Sigmoid colon (tissue), 7 donors: Measurements from ENCODE around the gene SPDYE1. TPM values are rescaled to one million over a fixed set of nuclear protein-coding genes. Genes with fewer than 3 reads are reported as not detected.
"Not testable (repeated sequence)": the region's sequence is repeated elsewhere in the genome, so short reads cannot be mapped to it uniquely, and the experiment has no call there.

Experiments
- DNase-seq: peaks from one replicate; pipeline ENCODE4 v3.0.0-alpha.2; 2019
- H3K27ac ChIP-seq, 4 donors: fragments of 200-600 bp; sonication (generic); one replicate each; pipeline ENCODE4 v1.5.1; 2016 to 2019; ENCODE audit warnings: mild to moderate bottlenecking in 1 of 4
- H3K27me3 ChIP-seq, 3 donors: fragments of 200-600 bp; sonication (generic); one replicate each; pipeline ENCODE4 v1.5.1; 2019; ENCODE audit warnings: mild to moderate bottlenecking in 1 of 3
- H3K36me3 ChIP-seq, 4 donors: fragments of 200-600 bp; sonication (generic); one replicate each; pipeline ENCODE4 v1.5.1; 2016 to 2019
- H3K4me1 ChIP-seq, 4 donors: fragments of 200-600 bp; sonication (generic); one replicate each; pipeline ENCODE4 v1.5.1; 2017 to 2019
- H3K4me3 ChIP-seq, 4 donors: fragments of 200-600 bp; sonication (generic); one replicate each; pipeline ENCODE4 v1.5.1; 2017 to 2019; ENCODE audit warnings: mild to moderate bottlenecking in 2 of 4, moderate library complexity in 1 of 4
- H3K9me3 ChIP-seq, 4 donors: fragments of 200-600 bp in 3 of 4; sonication (generic) in 3 of 4; one replicate each; pipeline versions ENCODE4 v1.5.1 to v1.6.1; 2013 to 2019
- CTCF ChIP-seq, 4 experiments: fragments of 450-650 bp in 3 of 4; fragments of 200-600 bp in 1 of 4; IDR thresholded peaks; one replicate each; pipeline ENCODE4 v1.5.1; 2016 to 2019; ENCODE audit warnings: antibody characterized with exemption in 4 of 4, mild to moderate bottlenecking in 3 of 4, moderate library complexity in 2 of 4
- EP300 ChIP-seq, 4 donors: sonication (generic); formaldehyde crosslinking; IDR thresholded peaks; one replicate each; pipeline ENCODE4 v1.6.1; 2017; ENCODE audit warnings: antibody characterized with exemption in 4 of 4
- POLR2A ChIP-seq, 2 donors: fragments of 450-650 bp; IDR thresholded peaks; one replicate each; pipeline ENCODE4 v1.6.1; 2016; ENCODE audit warnings: antibody characterized with exemption in 2 of 2, mild to moderate bottlenecking in 2 of 2, moderate library complexity in 2 of 2
- POLR2AphosphoS5 ChIP-seq, 4 donors: sonication (generic); formaldehyde crosslinking; IDR thresholded peaks; one replicate each; pipeline ENCODE4 v1.6.1; 2017; ENCODE audit warnings: antibody characterized with exemption in 4 of 4
- WGBS, 2 donors: extraction: QIAGEN DNeasy Blood & Tissue Kit; methylation state at CpG; one replicate each; pipeline ENCODE4 v1.1.7; 2013; 5-methylcytosine and 5-hydroxymethylcytosine counted together
- intact Hi-C: fragments of 100-400 bp; cut with DNase I; formaldehyde crosslinking; loops from one replicate; pipeline ENCODE4 v1.15.1; 2023
- polyA plus RNA-seq, 3 donors: library from polyadenylated mRNA; stranded (reverse); fragments of 200-250 nt; gene quantifications; one replicate each; pipeline ENCODE4 v1.2.3, GENCODE V29; 2013
- total RNA-seq, 4 donors: library from RNA; depleted of rRNA; stranded (reverse); fragments of >200 nt; gene quantifications; one replicate each; pipeline ENCODE4 v1.1.0, GENCODE V29; 2016
- donor health status: healthy with polysubstance abuse.
- donor health status: Bipolar disorder and iron deficiency.
- donor health status: healthy.

The SPDYE1 gene
- total and polyA plus RNA-seq, 7 donors: not detected

- not testable (repeated sequence) for H3K27me3 ChIP-seq, H3K9me3 ChIP-seq
- H3K4me3 ChIP-seq: peak overlapping the region; percentile 68 to 81 (median 74)
- peaks cover 0 to 15% (median 7%) of the 10 kb centered on the region in 4 donors for H3K4me1 ChIP-seq
- peak; percentile 17 to 81 (median 75) for TF ChIP-seq POLR2AphosphoS5 (IDR thresholded peaks at IDR 0.05)
- peak in 3 of 4 experiments; percentile 33 to 57 (median 40) for TF ChIP-seq CTCF (IDR thresholded peaks at IDR 0.05)
- peak in 1 of 2 donors; percentile 31 for TF ChIP-seq POLR2A (IDR thresholded peaks at IDR 0.05)
- peak in 1 of 4 donors; percentile 23 for TF ChIP-seq EP300 (IDR thresholded peaks at IDR 0.05)
- H3K36me3 ChIP-seq: peaks cover 0 to 16% (median under 1%) of the 10 kb centered on the region in 4 donors
- whole genome bisulfite sequencing, 2 donors: 2 to 3% methylated on average over 62 to 63 of the region's 63 CpGs
- DNase-seq: peak; percentile 99
- intact Hi-C loops: loop anchor here (2.0 kb wide), 1 partner anchor 26 kb away; the partner anchor contains the start of gene DBNL
- H3K27ac ChIP-seq: peak overlapping the region; percentile 77 to 83 (median 82)
Measured at GRCh38 chr7:44018857-44019807, 21.4 kb downstream of the SPDYE1 start.

DNA sequence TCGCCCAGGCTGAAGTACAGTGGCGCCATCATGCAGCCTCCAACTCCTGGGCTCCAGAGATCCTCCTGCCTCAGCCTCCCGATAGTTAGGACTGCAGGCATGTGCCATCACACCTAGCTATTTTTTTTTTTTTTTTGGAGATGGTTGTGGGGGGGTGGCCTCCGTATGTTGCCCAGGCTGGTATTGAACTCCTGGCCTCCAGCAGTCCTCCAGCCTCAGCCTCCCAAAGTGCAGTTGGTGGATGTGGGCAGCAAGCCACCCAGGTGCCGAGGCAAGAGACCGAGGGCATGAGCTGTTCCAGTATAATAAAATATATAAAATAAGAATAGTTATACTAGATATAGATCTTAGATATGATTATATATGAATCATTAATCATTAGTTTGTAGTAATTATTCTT lies 22.1 kb downstream of the SPDYE1 start:
- DNase-seq: not testable (repeated sequence)

DNA sequence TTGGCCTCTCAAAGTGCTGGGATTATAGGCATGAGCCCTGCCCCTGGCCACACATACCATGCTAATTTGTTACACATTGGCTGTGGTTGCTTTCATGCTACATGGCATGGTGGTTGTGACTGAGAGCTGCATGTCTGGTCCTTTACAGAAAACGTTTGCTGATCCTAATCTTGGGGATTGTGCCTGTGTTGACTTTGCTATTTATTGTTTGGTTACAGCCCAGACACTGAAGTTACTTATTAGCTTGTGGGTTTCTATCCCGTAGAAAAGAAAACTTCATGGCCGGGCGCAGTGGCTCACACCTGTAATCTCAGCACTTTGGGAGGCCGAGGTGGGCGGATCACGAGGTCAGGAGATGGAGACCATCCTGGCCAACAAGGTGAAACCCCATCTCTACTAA lies 24.4 kb downstream of the SPDYE1 start:
- 24 to 72% methylated on average over 6 of the region's 7 CpGs for WGBS, 2 donors
- H3K4me1 ChIP-seq: peaks cover 0 to 15% (median 7%) of the 10 kb centered on the region in 4 donors
- H3K4me3 ChIP-seq, H3K27me3 ChIP-seq, DNase-seq, H3K9me3 ChIP-seq, H3K27ac ChIP-seq, H3K36me3 ChIP-seq, intact Hi-C loops: not testable (repeated sequence)

More for the DNA sequence above, 22.1 kb downstream of the SPDYE1 start:
- Histone ChIP-seq H3K4me1 (peaks cover 0 to 15% (median 7%) of the 10 kb centered on the region in 4 donors), H3K36me3 (peaks cover 0 to 13% (median 0%) of the 10 kb centered on the region in 4 donors), H3K27ac (peak overlapping the region; percentile 77 to 83 (median 82))
- intact Hi-C loops: loop anchor here (2.0 kb wide), 1 partner anchor 25 kb away; the partner anchor contains the start of gene DBNL
- not testable (repeated sequence) for H3K27me3 ChIP-seq, H3K4me3 ChIP-seq, H3K9me3 ChIP-seq
- WGBS, 2 donors: 55 to 91% methylated on average over 6 of the region's 6 CpGs

DNA sequence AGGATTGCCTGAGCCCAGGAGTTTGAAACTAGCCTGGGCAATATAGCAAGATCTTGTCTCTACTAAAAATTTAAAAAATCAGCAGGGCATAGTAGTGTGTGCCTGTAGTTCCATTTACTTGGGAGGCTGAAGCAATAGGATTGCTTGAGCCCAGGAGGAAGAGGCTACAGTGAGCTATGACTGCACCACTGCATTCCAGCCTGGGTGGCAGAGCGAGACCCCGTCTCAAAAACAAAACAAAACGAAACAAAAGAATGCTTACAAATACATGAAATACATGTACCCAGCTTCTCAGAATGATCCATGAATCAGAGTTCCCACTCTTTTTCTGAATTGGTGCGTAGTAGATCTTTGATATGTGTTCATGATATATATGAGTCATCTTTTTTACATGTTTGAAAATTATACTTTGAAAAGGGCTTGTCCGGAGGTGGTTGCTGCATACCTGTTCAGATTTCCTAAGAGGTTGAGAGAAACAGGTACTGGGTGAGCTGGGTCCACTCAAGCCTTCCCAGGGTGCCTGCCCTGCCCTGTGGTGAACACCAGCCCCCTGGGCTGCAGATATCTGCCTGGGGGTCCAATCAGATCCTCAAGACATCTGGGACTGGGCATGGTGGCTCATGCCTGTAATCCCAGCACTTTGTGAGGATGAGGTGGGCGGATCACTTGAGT lies 25.2 kb downstream of the SPDYE1 start:
- H3K27me3 ChIP-seq, DNase-seq, H3K9me3 ChIP-seq, H3K36me3 ChIP-seq, H3K27ac ChIP-seq, intact Hi-C loops, H3K4me1 ChIP-seq, H3K4me3 ChIP-seq: not testable (repeated sequence)
- WGBS, 2 donors: 49 to 74% methylated on average over 6 of the region's 6 CpGs

GRCh38 chr7:44029433-44029832 lies 31.7 kb downstream of the SPDYE1 start:
- DNase-seq, intact Hi-C loops, H3K27ac ChIP-seq, H3K27me3 ChIP-seq, H3K36me3 ChIP-seq, H3K4me1 ChIP-seq, H3K9me3 ChIP-seq, H3K4me3 ChIP-seq: not testable (repeated sequence)
- 81 to 89% methylated on average over 4 of the region's 11 CpGs for WGBS, 2 donors

DNA sequence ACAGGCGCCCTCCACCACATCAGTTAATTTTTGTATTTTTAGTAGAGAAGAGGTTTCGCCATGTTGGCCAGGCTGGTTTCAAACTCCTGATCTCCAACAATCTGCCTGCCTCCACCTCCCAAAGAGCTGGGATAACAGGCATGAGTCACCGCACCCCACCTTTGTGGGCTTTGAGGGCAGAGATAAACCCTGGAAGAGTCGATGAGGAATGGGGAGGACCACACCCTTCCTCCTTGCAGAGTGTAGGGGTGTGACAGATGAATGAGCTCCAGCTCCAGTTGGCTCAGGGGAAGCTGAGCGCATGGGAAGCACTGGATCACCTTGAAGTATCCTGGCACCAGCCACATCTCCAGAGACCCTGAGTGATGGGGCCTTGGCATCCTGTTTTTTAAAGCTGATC lies 32.3 kb downstream of the SPDYE1 start:
- intact Hi-C loops: not testable (repeated sequence)

DNA sequence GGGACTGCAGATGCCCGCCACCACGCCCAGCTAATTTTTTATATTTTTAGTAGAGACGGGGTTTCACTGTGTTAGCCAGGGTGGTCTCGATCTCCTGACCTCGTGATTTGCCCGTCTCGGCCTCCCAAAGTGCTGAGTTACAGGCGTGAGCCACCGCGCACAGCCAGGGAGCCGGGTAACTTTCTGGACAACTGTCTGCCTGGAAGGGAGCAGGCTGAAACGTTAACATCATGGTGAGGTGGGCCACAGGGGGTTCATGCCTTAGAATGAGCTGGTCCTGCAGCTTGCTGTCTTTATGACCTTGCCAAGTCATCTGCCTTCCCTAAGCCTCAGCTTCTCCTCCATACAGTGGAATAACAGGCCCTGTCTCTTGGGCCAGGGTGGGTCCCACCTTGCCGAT lies 33.6 kb downstream of the SPDYE1 start:
- H3K9me3 ChIP-seq, H3K36me3 ChIP-seq, H3K4me1 ChIP-seq, DNase-seq, H3K27ac ChIP-seq, intact Hi-C loops, H3K4me3 ChIP-seq, H3K27me3 ChIP-seq: not testable (repeated sequence)
- 91 to 96% methylated on average over 12 of the region's 13 CpGs for WGBS, 2 donors

More for the DNA sequence above, 32.3 kb downstream of the SPDYE1 start:
- WGBS, 2 donors: 77 to 86% methylated on average over 4 of the region's 5 CpGs
- not testable (repeated sequence) for H3K4me1 ChIP-seq, H3K27me3 ChIP-seq, H3K9me3 ChIP-seq, H3K27ac ChIP-seq, DNase-seq, H3K36me3 ChIP-seq, H3K4me3 ChIP-seq

- H3K27ac ChIP-seq, H3K9me3 ChIP-seq, DNase-seq, H3K36me3 ChIP-seq, H3K4me3 ChIP-seq, intact Hi-C loops, H3K27me3 ChIP-seq, H3K4me1 ChIP-seq: not testable (repeated sequence)
- 91 to 93% methylated on average over 6 of the region's 6 CpGs for WGBS, 2 donors
Measured at GRCh38 chr7:44032031-44032430, 34.3 kb downstream of the SPDYE1 start.

GRCh38 chr7:44033971-44034844 lies 36.5 kb downstream of the SPDYE1 start:
- intact Hi-C loops, H3K4me1 ChIP-seq, H3K9me3 ChIP-seq, H3K36me3 ChIP-seq, H3K4me3 ChIP-seq, H3K27me3 ChIP-seq, DNase-seq, H3K27ac ChIP-seq: not testable (repeated sequence)
- 95 to 96% methylated on average over 12 to 17 of the region's 18 CpGs for WGBS, 2 donors

- DNase-seq, H3K4me3 ChIP-seq, H3K9me3 ChIP-seq, H3K36me3 ChIP-seq, intact Hi-C loops, H3K27ac ChIP-seq, H3K27me3 ChIP-seq, H3K4me1 ChIP-seq: not testable (repeated sequence)
- WGBS, 2 donors: 33 to 73% methylated on average over 8 of the region's 10 CpGs
Measured at GRCh38 chr7:44036364-44036763, 38.7 kb downstream of the SPDYE1 start.
